K562 (cell line): ENCODE measurements around the gene GRHPR. TPM values are rescaled to one million over a fixed set of nuclear protein-coding genes. Genes with fewer than 3 reads are reported as not detected.

Source experiments
- ADNP ChIP-seq: fragments of 200-800 bp; sonication (Bioruptor generic); IDR thresholded peaks from 2 replicates; pipeline ENCODE4 v1.6.1; 2016; ENCODE audit warnings: missing genetic modification characterization, missing compliant biosample characterization
- E2F6 ChIP-seq, 2 experiments: IDR thresholded peaks; 2 replicates each; pipeline ENCODE4 v1.6.1; 2011; ENCODE audit warnings: borderline replicate concordance in 1 of 2, control low read depth in 1 of 2, low read depth in 1 of 2, low read length in 1 of 2, mild to moderate bottlenecking in 1 of 2, mixed read lengths in 1 of 2, moderate library complexity in 1 of 2; ENCODE audit not compliant: insufficient read depth in 1 of 2, insufficient read length in 1 of 2, poor library complexity in 1 of 2, severe bottlenecking in 1 of 2; ENCODE audit errors: extremely low read depth in 1 of 2
- FOXK1 ChIP-seq: sonication (generic); formaldehyde crosslinking; IDR thresholded peaks from 2 replicates; pipeline ENCODE4 v1.8.0; 2022; ENCODE audit warnings: missing genetic modification reagents, mild to moderate bottlenecking, borderline replicate concordance
- HNRNPLL ChIP-seq: fragments of 200-400 bp; formaldehyde crosslinking; IDR thresholded peaks from 2 replicates; pipeline ENCODE4 v1.6.1; 2017; ENCODE audit warnings: low read length, low read depth, mild to moderate bottlenecking; ENCODE audit not compliant: poor library complexity, severe bottlenecking
- ID3 ChIP-seq, 2 experiments: fragments of 250-450 bp in 1 of 2; fragments of 450-650 bp in 1 of 2; sonication (Bioruptor Pico) in 1 of 2; IDR thresholded peaks; 2 replicates each; pipeline versions ENCODE4 v1.6.1 to v1.8.0; 2016 to 2021; ENCODE audit warnings: mild to moderate bottlenecking in 2 of 2, moderate library complexity in 2 of 2, missing compliant biosample characterization in 1 of 2, missing genetic modification characterization in 1 of 2
- JUND ChIP-seq, 2 experiments: IDR thresholded peaks; 2 replicates in 1 of 2; 3 replicates in 1 of 2; pipeline ENCODE4 v1.6.1; 2011; ENCODE audit warnings: borderline replicate concordance in 2 of 2, low read depth in 2 of 2, low read length in 2 of 2, improper control_type of control experiment in 1 of 2, missing biosample characterization in 1 of 2, missing genetic modification characterization in 1 of 2, missing genetic modification reagents in 1 of 2
- KDM5B ChIP-seq: fragments of 200-600 bp; sonication (generic); IDR thresholded peaks from 2 replicates; pipeline ENCODE4 v1.6.1; 2012; ENCODE audit warnings: low read depth, mild to moderate bottlenecking, moderate library complexity, low read length, control low read depth, inconsistent platforms; ENCODE audit not compliant: insufficient replicate concordance
- KLF13 ChIP-seq: fragments of 450-650 bp; IDR thresholded peaks from 2 replicates; pipeline ENCODE4 v1.6.1; 2016; ENCODE audit warnings: missing genetic modification characterization, low read depth, mild to moderate bottlenecking, missing compliant biosample characterization, moderate library complexity, borderline replicate concordance
- MBD2 ChIP-seq: sonication (generic); IDR thresholded peaks from 2 replicates; pipeline ENCODE4 v1.6.1; 2016; ENCODE audit warnings: low read depth, borderline replicate concordance
- MCM3 ChIP-seq: fragments of 450-650 bp; IDR thresholded peaks from 2 replicates; pipeline ENCODE4 v1.6.1; 2016
- NR3C1 ChIP-seq: sonication (generic); formaldehyde crosslinking; IDR thresholded peaks from 2 replicates; pipeline ENCODE4 v1.8.1; 2022; ENCODE audit warnings: missing genetic modification reagents
- POLR2B ChIP-seq: fragments of 450-650 bp; IDR thresholded peaks from 2 replicates; pipeline ENCODE4 v1.6.1; 2018; ENCODE audit warnings: low read depth; ENCODE audit not compliant: partially characterized antibody
- PTBP1 ChIP-seq: fragments of 200-400 bp; formaldehyde crosslinking; IDR thresholded peaks from 2 replicates; pipeline ENCODE4 v1.6.1; 2017; ENCODE audit warnings: low read depth, low read length
- RBFOX2 ChIP-seq: fragments of 200-400 bp; formaldehyde crosslinking; IDR thresholded peaks from 2 replicates; pipeline ENCODE4 v1.6.1; 2017; ENCODE audit warnings: low read depth, mild to moderate bottlenecking, low read length, moderate library complexity
- SMARCB1 ChIP-seq: IDR thresholded peaks from 2 replicates; pipeline ENCODE4 v1.6.1; 2011; ENCODE audit warnings: improper control_type of control experiment, low read depth; ENCODE audit not compliant: insufficient read length
- TBP ChIP-seq: optimal IDR thresholded peaks from 2 replicates; pipeline ENCODE3; 2011; ENCODE audit warnings: low read depth, low read length, improper control_type of control experiment
- THRAP3 ChIP-seq: fragments of 450-650 bp; IDR thresholded peaks from 2 replicates; pipeline ENCODE4 v1.6.1; 2016; ENCODE audit warnings: mild to moderate bottlenecking, inconsistent platforms, borderline replicate concordance
- THRB ChIP-seq: fragments of 450-650 bp; formaldehyde crosslinking; conservative IDR thresholded peaks from 2 replicates; pipeline ENCODE4 v1.4.0; 2022; ENCODE audit warnings: mild to moderate bottlenecking, missing genetic modification characterization
- TSC22D4 ChIP-seq: fragments of 450-650 bp; IDR thresholded peaks from 2 replicates; pipeline ENCODE4 v1.6.1; 2016; ENCODE audit warnings: missing genetic modification characterization, missing biosample characterization, control low read depth
- ZBTB17 ChIP-seq: fragments of 450-650 bp; formaldehyde crosslinking; IDR thresholded peaks from 2 replicates; pipeline ENCODE4 v1.4.0; 2020; ENCODE audit warnings: mild to moderate bottlenecking
- ZNF174 ChIP-seq: fragments of 250-450 bp; sonication (Bioruptor Pico); IDR thresholded peaks from 2 replicates; pipeline ENCODE4 v1.4.0; 2020; ENCODE audit warnings: mild to moderate bottlenecking
- ZNF184 ChIP-seq: sonication (generic); formaldehyde crosslinking; IDR thresholded peaks from 2 replicates; pipeline ENCODE4 v1.5.0; 2020; ENCODE audit warnings: missing genetic modification reagents
- ZNF24 ChIP-seq: fragments of 450-650 bp; IDR thresholded peaks from 2 replicates; pipeline ENCODE4 v1.6.1; 2016
- ZNF431 ChIP-seq: sonication (generic); formaldehyde crosslinking; IDR thresholded peaks from 2 replicates; pipeline ENCODE4 v1.8.0; 2022; ENCODE audit warnings: mild to moderate bottlenecking, missing genetic modification reagents
- ZNF764 ChIP-seq: fragments of 250-450 bp; sonication (Bioruptor Pico); IDR thresholded peaks from 2 replicates; pipeline ENCODE4 v1.4.0; 2020; ENCODE audit warnings: low read depth, mild to moderate bottlenecking, moderate library complexity
- polyA plus RNA-seq, 8 experiments: library from polyadenylated mRNA; depleted of rRNA in 4 of 8; stranded (reverse) in 5 of 8; unstranded in 3 of 8; fragments of >200 nt; fragmentation: Nextera tagmentation in 2 of 8; fragmentation: Illumina TruSeq in 1 of 8; extraction: Ambion mirVana in 2 of 8; extraction: Trizol in 1 of 8; gene quantifications; 2 replicates each; pipeline versions ENCODE4 v1.2.1 to v1.2.3, GENCODE V29; 2011 to 2014; ENCODE audit warnings: inconsistent platforms in 1 of 8, missing spikeins in 1 of 8
- total RNA-seq, 7 experiments: library from RNA; depleted of rRNA in 6 of 7; stranded (reverse); fragments of >200 nt in 6 of 7; fragmentation: Illumina TruSeq in 2 of 7; extraction: Trizol in 2 of 7; gene quantifications; 2 replicates each; pipeline versions ENCODE4 v1.2.1 to v1.2.3, GENCODE V29; 2011 to 2021; ENCODE audit warnings: low replicate concordance in 1 of 7

The GRHPR gene
- total and polyA plus RNA-seq, 9 of the 15 experiments (the other 6 are each of a cell fraction or from before 2014, with no cell fraction given) = 38.9 to 144 (median 120) TPM

GRCh38 chr9:37485389-37486255 lies 63.1 kb downstream of the GRHPR start, which contains the start of gene POLR1E (continued):
- peak; percentile 89 to 93 for TF ChIP-seq E2F6 (IDR thresholded peaks at IDR 0.05; ENCODE audit: borderline replicate concordance in 1 of 2, extremely low read depth in 1 of 2, insufficient read depth in 1 of 2, insufficient read length in 1 of 2, low read depth in 1 of 2, low read length in 1 of 2, poor library complexity in 1 of 2, severe bottlenecking in 1 of 2)
- no peak for TF ChIP-seq ZNF431 (CRISPR knock-in tag)
- no peak for TF ChIP-seq FOXK1 (CRISPR knock-in tag)
- TF ChIP-seq KDM5B = peak; percentile 97
- TF ChIP-seq MBD2 = peak; percentile 44; the same call in 1 of the 2 replicates
- TF ChIP-seq HNRNPLL = peak; percentile 81
- TF ChIP-seq ZNF184 = no peak
- TF ChIP-seq JUND (IDR thresholded peaks at IDR 0.05; ENCODE audit: borderline replicate concordance, low read depth, low read length) = peak; percentile 39; the same call in 1 of the 2 replicates
- peak; percentile 41; the same call in 1 of the 3 replicates for TF ChIP-seq JUND (tag; IDR thresholded peaks at IDR 0.05; ENCODE audit: borderline replicate concordance, low read depth, low read length)
- TF ChIP-seq TSC22D4 (tag) = no peak
- no peak for TF ChIP-seq SMARCB1
- TF ChIP-seq THRB = no peak
- no peak for TF ChIP-seq ZBTB17 (CRISPR knock-in tag)
- peak; percentile 75 for TF ChIP-seq POLR2B
- no peak for TF ChIP-seq MCM3
- 0 out of 2 replicates have a peak, but pooled peaks have one; percentile 23 for TF ChIP-seq PTBP1
- TF ChIP-seq RBFOX2 = peak; percentile 100
- no peak for TF ChIP-seq ZNF764 (CRISPR knock-in tag)
- TF ChIP-seq ADNP (tag) = no peak
- TF ChIP-seq NR3C1 (CRISPR knock-in tag) = no peak
- TF ChIP-seq THRAP3 = no peak
- no peak for TF ChIP-seq ID3 (CRISPR knock-in tag; IDR thresholded peaks at IDR 0.05)
- TF ChIP-seq ID3 (tag; IDR thresholded peaks at IDR 0.05) = 0 out of 2 replicates have a peak, but pooled peaks have one; percentile 42
- TF ChIP-seq ZNF24 = no peak
- peak; percentile 79; the same call in 1 of the 2 replicates for TF ChIP-seq KLF13 (tag)
- TF ChIP-seq ZNF174 (CRISPR knock-in tag) = no peak
- TF ChIP-seq TBP = peak; percentile 91
